Activated naive CD8-positive, alpha-beta T cell treated with anti-CD3 and anti-CD28 coated beads, Interleukin-2, amount 50 U/mL, for 24 hours (primary cell): ENCODE results near the gene ADISSP.

ENCODE experiments used
- ATAC-seq: fragments of 150-1000 bp; cut with Tn5 transposase; one replicate; pipeline ENCODE4 v1.10.0; 2021
- DNase-seq: peaks from one replicate; pipeline ENCODE4 v3.0.0; 2021
- H3K27ac Mint-ChIP-seq: one replicate; pipeline ENCODE4 v1.8.0; 2021; ENCODE audit warnings: mild to moderate bottlenecking, mixed read lengths
- H3K27me3 Mint-ChIP-seq: one replicate; pipeline ENCODE4 v1.8.0; 2021; ENCODE audit warnings: mixed read lengths
- H3K36me3 Mint-ChIP-seq: one replicate; pipeline ENCODE4 v1.8.0; 2021; ENCODE audit warnings: low read depth, mixed read lengths
- H3K4me1 Mint-ChIP-seq: one replicate; pipeline ENCODE4 v1.8.0; 2021; ENCODE audit warnings: mixed read lengths
- H3K4me3 Mint-ChIP-seq: one replicate; pipeline ENCODE4 v1.8.0; 2021; ENCODE audit warnings: mild to moderate bottlenecking, moderate library complexity, mixed read lengths
- H3K9me3 Mint-ChIP-seq: one replicate; pipeline ENCODE4 v1.8.0; 2021; ENCODE audit warnings: mixed read lengths

ADISSP gene

GRCh38 chr20:3759316-3759823 lies 8.2 kb downstream of the ADISSP start:
- Mint-ChIP-seq H3K27me3 (no peaks in the 10 kb centered on the region), H3K4me3 (no peak overlapping the region), H3K9me3 (no peaks in the 10 kb centered on the region), H3K27ac (no peak overlapping the region), H3K36me3 (peaks cover 10% of the 10 kb centered on the region), H3K4me1 (no peaks in the 10 kb centered on the region)
- DNase-seq (no peak), ATAC-seq (no peak)

- Mint-ChIP-seq H3K36me3 (peaks cover 10% of the 10 kb centered on the region), H3K27me3 (no peaks in the 10 kb centered on the region), H3K4me1 (no peaks in the 10 kb centered on the region), H3K4me3 (no peak overlapping the region), H3K27ac (no peak overlapping the region), H3K9me3 (no peaks in the 10 kb centered on the region)
- DNase-seq (no peak), ATAC-seq (no peak)
Observed at GRCh38 chr20:3758566-3758965, 9.0 kb downstream of the ADISSP start.

- Mint-ChIP-seq H3K9me3 (no peaks in the 10 kb centered on the region), H3K27me3 (no peaks in the 10 kb centered on the region), H3K4me3 (no peak overlapping the region), H3K36me3 (peaks cover 10% of the 10 kb centered on the region), H3K27ac (no peak overlapping the region), H3K4me1 (peaks cover 7% of the 10 kb centered on the region)
- no peak for DNase-seq
- ATAC-seq, result no peak
Observed at GRCh38 chr20:3757268-3757667, 10.3 kb downstream of the ADISSP start.

- H3K27ac Mint-ChIP-seq, result no peak overlapping the region
- H3K9me3 Mint-ChIP-seq, result no peaks in the 10 kb centered on the region
- DNase-seq, result no peak
- H3K4me1 Mint-ChIP-seq, result peaks cover 12% of the 10 kb centered on the region
- no peak overlapping the region for H3K4me3 Mint-ChIP-seq
- no peaks in the 10 kb centered on the region for H3K27me3 Mint-ChIP-seq
- H3K36me3 Mint-ChIP-seq, result peaks cover 7% of the 10 kb centered on the region
- no peak for ATAC-seq
Observed at GRCh38 chr20:3755814-3756480, 11.6 kb downstream of the ADISSP start.

GRCh38 chr20:3755269-3755668 lies 12.3 kb downstream of the ADISSP start:
- peaks cover 15% of the 10 kb centered on the region for H3K4me1 Mint-ChIP-seq
- DNase-seq (no peak), ATAC-seq (no peak)
- no peak overlapping the region for H3K27ac Mint-ChIP-seq
- no peak overlapping the region for H3K4me3 Mint-ChIP-seq
- H3K36me3 Mint-ChIP-seq, result peaks cover 7% of the 10 kb centered on the region
- no peaks in the 10 kb centered on the region for H3K9me3 Mint-ChIP-seq
- H3K27me3 Mint-ChIP-seq, result no peaks in the 10 kb centered on the region

GRCh38 chr20:3754276-3754630 lies 13.3 kb downstream of the ADISSP start:
- no peaks in the 10 kb centered on the region for H3K27me3 Mint-ChIP-seq
- no peak overlapping the region for H3K27ac Mint-ChIP-seq
- ATAC-seq (no peak), DNase-seq (no peak)
- no peak overlapping the region for H3K4me3 Mint-ChIP-seq
- H3K36me3 Mint-ChIP-seq, result peaks cover 7% of the 10 kb centered on the region
- no peaks in the 10 kb centered on the region for H3K9me3 Mint-ChIP-seq
- peaks cover 15% of the 10 kb centered on the region for H3K4me1 Mint-ChIP-seq

GRCh38 chr20:3753501-3754275 lies 13.9 kb downstream of the ADISSP start:
- H3K4me3 Mint-ChIP-seq, result no peak overlapping the region
- peaks cover 7% of the 10 kb centered on the region for H3K36me3 Mint-ChIP-seq
- no peaks in the 10 kb centered on the region for H3K27me3 Mint-ChIP-seq

GRCh38 chr20:3753098-3753497 lies 14.5 kb downstream of the ADISSP start:
- Mint-ChIP-seq H3K36me3 (peaks cover 4% of the 10 kb centered on the region), H3K27ac (no peak overlapping the region), H3K4me1 (peaks cover 15% of the 10 kb centered on the region), H3K4me3 (no peak overlapping the region), H3K9me3 (no peaks in the 10 kb centered on the region), H3K27me3 (no peaks in the 10 kb centered on the region)
- ATAC-seq (peak; percentile 33), DNase-seq (peak; percentile 69)

More at GRCh38 chr20:3753501-3754275, 13.9 kb downstream of the ADISSP start:
- ATAC-seq (no peak), DNase-seq (no peak)
- H3K9me3 Mint-ChIP-seq, result no peaks in the 10 kb centered on the region
- no peak overlapping the region for H3K27ac Mint-ChIP-seq
- peaks cover 15% of the 10 kb centered on the region for H3K4me1 Mint-ChIP-seq

- no peaks in the 10 kb centered on the region for H3K9me3 Mint-ChIP-seq
- H3K4me3 Mint-ChIP-seq, result peak overlapping the region; percentile 70
- peaks cover 3% of the 10 kb centered on the region for H3K27me3 Mint-ChIP-seq
- ATAC-seq (no peak), DNase-seq (no peak)
- peaks cover 3% of the 10 kb centered on the region for H3K36me3 Mint-ChIP-seq
- peaks cover 15% of the 10 kb centered on the region for H3K4me1 Mint-ChIP-seq
- H3K27ac Mint-ChIP-seq, result peak overlapping the region; percentile 81
Observed at GRCh38 chr20:3752386-3752759, 15.2 kb downstream of the ADISSP start.

GRCh38 chr20:3751675-3752385 lies 15.7 kb downstream of the ADISSP start:
- H3K27ac Mint-ChIP-seq, result peak overlapping the region; percentile 81
- peak overlapping the region; percentile 70 for H3K4me3 Mint-ChIP-seq
- H3K36me3 Mint-ChIP-seq, result peaks cover 3% of the 10 kb centered on the region
- DNase-seq (peak; percentile 79), ATAC-seq (peak; percentile 80)
- peaks cover 7% of the 10 kb centered on the region for H3K27me3 Mint-ChIP-seq
- H3K9me3 Mint-ChIP-seq, result no peaks in the 10 kb centered on the region
- peaks cover 15% of the 10 kb centered on the region for H3K4me1 Mint-ChIP-seq

GRCh38 chr20:3751305-3751674 lies 16.3 kb downstream of the ADISSP start:
- no peak overlapping the region for H3K4me3 Mint-ChIP-seq
- no peak for DNase-seq

GRCh38 chr20:3749689-3750531 lies 17.6 kb downstream of the ADISSP start:
- Mint-ChIP-seq H3K36me3 (no peaks in the 10 kb centered on the region), H3K27me3 (peaks cover 8% of the 10 kb centered on the region), H3K27ac (no peak overlapping the region)

More at GRCh38 chr20:3751305-3751674, 16.3 kb downstream of the ADISSP start:
- ATAC-seq, result no peak
- Mint-ChIP-seq H3K27ac (no peak overlapping the region), H3K4me1 (peaks cover 15% of the 10 kb centered on the region), H3K9me3 (no peaks in the 10 kb centered on the region), H3K27me3 (peaks cover 7% of the 10 kb centered on the region), H3K36me3 (no peaks in the 10 kb centered on the region)

GRCh38 chr20:3749087-3749688 lies 18.4 kb downstream of the ADISSP start:
- no peaks in the 10 kb centered on the region for H3K36me3 Mint-ChIP-seq
- no peak for DNase-seq
- peaks cover 13% of the 10 kb centered on the region for H3K27me3 Mint-ChIP-seq
- H3K4me1 Mint-ChIP-seq, result peaks cover 20% of the 10 kb centered on the region
- no peak overlapping the region for H3K27ac Mint-ChIP-seq
- no peak overlapping the region for H3K4me3 Mint-ChIP-seq
- ATAC-seq, result no peak
- no peaks in the 10 kb centered on the region for H3K9me3 Mint-ChIP-seq

More at GRCh38 chr20:3749689-3750531, 17.6 kb downstream of the ADISSP start:
- Mint-ChIP-seq H3K9me3 (no peaks in the 10 kb centered on the region), H3K4me3 (no peak overlapping the region), H3K4me1 (peaks cover 16% of the 10 kb centered on the region)
- DNase-seq, result peak; percentile 62
- ATAC-seq, result peak; percentile 25

GRCh38 chr20:3748073-3748472 lies 19.5 kb downstream of the ADISSP start:
- no peak for DNase-seq
- Mint-ChIP-seq H3K9me3 (no peaks in the 10 kb centered on the region), H3K36me3 (no peaks in the 10 kb centered on the region), H3K4me1 (peaks cover 20% of the 10 kb centered on the region), H3K4me3 (no peak overlapping the region), H3K27me3 (peaks cover 13% of the 10 kb centered on the region), H3K27ac (no peak overlapping the region)
- ATAC-seq, result no peak
